Fibroblast of villous mesenchyme (primary cell): Measurements from ENCODE around the gene TTC27. TPM values are rescaled to one million over a fixed set of nuclear protein-coding genes. Genes with fewer than 3 reads are reported as not detected.

Experiments
- DNase-seq: peaks from one replicate; pipeline ENCODE4 v3.0.0-alpha.2; 2010; ENCODE audit warnings: low read depth
- H3K4me3 ChIP-seq: 2 replicates; pipeline ENCODE4 v1.5.1; 2011; ENCODE audit warnings: low read depth, mild to moderate bottlenecking, low read length
- CTCF ChIP-seq: IDR thresholded peaks from 2 replicates; pipeline ENCODE4 v1.5.1; 2012; ENCODE audit warnings: low read depth, mild to moderate bottlenecking, low read length; ENCODE audit not compliant: insufficient read depth
- total RNA-seq: library from RNA; depleted of rRNA; stranded (reverse); fragments of >200 nt; gene quantifications from 2 replicates; pipeline ENCODE4 v1.2.3, GENCODE V29; 2012

TTC27 gene
- total RNA-seq, 1 donor: 32.4 TPM

GRCh38 chr2:32805104-32806095 lies 177.6 kb downstream of the TTC27 start:
- TF ChIP-seq CTCF: no peak
- H3K4me3 ChIP-seq: no peak overlapping the region
- DNase-seq: peak; percentile 76

- no peak for TF ChIP-seq CTCF
- no peak overlapping the region for H3K4me3 ChIP-seq
- no peak for DNase-seq
These were observed 179.0 kb downstream of the TTC27 start for GRCh38 chr2:32806857-32807256.

DNA sequence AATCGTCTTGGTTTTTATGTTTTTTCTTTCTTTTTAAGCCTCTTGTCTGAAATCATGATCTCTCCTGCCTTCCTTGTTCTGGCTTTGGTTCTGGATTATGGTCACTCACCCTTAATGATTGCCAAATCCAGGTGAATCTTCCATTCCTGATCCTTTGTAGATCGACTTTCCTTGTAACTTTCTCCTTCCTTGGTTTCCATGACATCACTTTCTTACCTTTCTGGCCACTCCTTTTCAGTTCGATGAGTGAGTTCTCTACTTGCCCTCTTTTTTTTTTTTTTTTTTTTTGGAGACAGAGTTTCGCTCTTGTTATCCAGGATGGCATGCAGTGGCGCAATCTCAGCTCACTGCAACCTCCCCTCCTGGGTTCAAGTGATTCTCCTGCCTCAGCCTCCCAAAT lies 179.8 kb downstream of the TTC27 start:
- TF ChIP-seq CTCF: no peak
- no peak overlapping the region for H3K4me3 ChIP-seq
- no peak for DNase-seq

DNA sequence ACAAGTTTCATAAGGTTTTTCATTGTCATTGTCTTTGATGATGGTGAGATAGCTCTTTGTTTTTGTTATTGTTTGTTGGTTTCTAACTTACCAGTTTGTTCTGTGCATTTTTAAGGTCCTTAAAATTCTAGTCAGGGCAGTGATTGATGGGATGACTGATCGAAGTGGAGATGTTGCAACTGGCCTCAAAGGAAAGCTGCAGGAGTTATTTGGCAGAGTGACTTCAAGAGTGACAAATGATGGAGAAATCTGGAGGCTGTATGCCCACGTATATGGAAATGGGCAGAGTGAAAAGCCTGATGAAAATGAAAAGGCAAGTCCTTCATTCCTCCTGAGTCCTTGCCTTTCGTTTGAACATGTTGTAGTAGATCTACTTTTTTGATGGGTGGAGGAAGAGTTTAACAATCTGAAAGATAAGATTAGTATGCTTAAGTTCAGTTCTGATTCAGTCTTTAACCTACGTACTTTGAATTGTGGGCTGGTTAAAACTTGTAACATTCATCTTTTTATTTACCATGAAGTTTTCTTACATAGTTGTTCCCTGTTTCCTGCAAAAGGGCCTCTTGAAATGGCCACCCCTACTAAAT lies 183.2 kb downstream of the TTC27 start:
- TF ChIP-seq CTCF: no peak
- DNase-seq: no peak
- no peak overlapping the region for H3K4me3 ChIP-seq

GRCh38 chr2:32811696-32812095 lies 183.8 kb downstream of the TTC27 start:
- DNase-seq: no peak
- no peak for TF ChIP-seq CTCF
- no peak overlapping the region for H3K4me3 ChIP-seq

GRCh38 chr2:32812316-32812715 lies 184.5 kb downstream of the TTC27 start:
- TF ChIP-seq CTCF: no peak
- peak; percentile 31 for DNase-seq
- no peak overlapping the region for H3K4me3 ChIP-seq
